Measurements from ENCODE around the gene ZNF358. TPM values are rescaled to one million over a fixed set of nuclear protein-coding genes. Genes with fewer than 3 reads are reported as not detected.

ZNF358 gene

Small RNA genes lying within 50 kb of the gene (small RNA-seq; reads per million reads assigned to genes)
- not detected for gene AC008878.2 (ENCODE audit: insufficient read depth)
